B cell (primary cell): ENCODE results near the gene UBAC2. TPM values are rescaled to one million over a fixed set of nuclear protein-coding genes. Genes with fewer than 3 reads are reported as not detected.

ENCODE experiments used
- ATAC-seq: fragments of 200-7000 bp; cut with Tn5 transposase; one replicate; pipeline ENCODE4 v1.10.0; 2021; ENCODE audit warnings: low read depth, mild to moderate bottlenecking, moderate number of reproducible peaks, moderate library complexity
- CTCF ChIA-PET: fragments of 350-600 bp; sonication (Branson Sonifier 250); formaldehyde crosslinking; loops from one replicate; lab custom pipeline; 2021; ENCODE audit warnings: antibody characterized with exemption, inconsistent platforms; lab: Charles Lee
- POLR2A ChIA-PET: fragments of 350-600 bp; sonication (Branson Sonifier 250); formaldehyde crosslinking; loops from one replicate; lab custom pipeline; 2021; ENCODE audit warnings: antibody characterized with exemption; lab: Charles Lee
- DNase-seq: peaks from one replicate; pipeline ENCODE4 v3.0.0; 2013
- H2AFZ ChIP-seq: 2 replicates; pipeline ENCODE4 v1.6.1; 2012; ENCODE audit warnings: mild to moderate bottlenecking, low read depth, low read length; ENCODE audit not compliant: insufficient read depth, poor library complexity, severe bottlenecking
- H3K27ac ChIP-seq, 2 donors: 1 replicate in 1 of 2; 2 replicates in 1 of 2; pipeline ENCODE4 v1.5.1; 2012 to 2013; ENCODE audit warnings: low read length in 2 of 2, mild to moderate bottlenecking in 2 of 2, moderate library complexity in 1 of 2
- H3K27me3 ChIP-seq, 4 experiments: fragments of 200-600 bp in 1 of 4; sonication (generic) in 1 of 4; replicated peaks in 1 of 4; 1 replicate in 2 of 4; 2 replicates in 2 of 4; pipeline versions ENCODE4 v1.6.1 to v1.7.0; 2013 to 2016; ENCODE audit warnings: low read length in 3 of 4, mild to moderate bottlenecking in 2 of 4, mixed read lengths in 1 of 4, moderate library complexity in 1 of 4; ENCODE audit not compliant: insufficient read depth in 4 of 4, control insufficient read depth in 3 of 4; ENCODE audit errors: control extremely low read depth in 1 of 4
- H3K36me3 ChIP-seq, 2 experiments: replicated peaks in 1 of 2; 1 replicate in 1 of 2; 2 replicates in 1 of 2; pipeline versions ENCODE4 v1.6.1 to v1.7.1; 2013; ENCODE audit warnings: low read length in 1 of 2; ENCODE audit not compliant: insufficient read depth in 2 of 2, control insufficient read depth in 1 of 2; ENCODE audit errors: control extremely low read depth in 1 of 2, extremely low read depth in 1 of 2
- H3K4me1 ChIP-seq, 2 donors: fragments of 200-600 bp in 1 of 2; sonication (generic) in 1 of 2; 1 replicate in 1 of 2; 2 replicates in 1 of 2; pipeline versions ENCODE4 v1.5.1 to v1.6.1; 2013 to 2017; ENCODE audit warnings: low read length in 2 of 2; ENCODE audit not compliant: control insufficient read depth in 2 of 2, insufficient read depth in 2 of 2
- H3K4me2 ChIP-seq: replicated peaks from 2 replicates; pipeline ENCODE3; 2012; ENCODE audit warnings: mild to moderate bottlenecking, low read depth, low read length; ENCODE audit not compliant: poor library complexity, severe bottlenecking
- H3K4me3 ChIP-seq, 5 experiments: fragments of 200-600 bp in 1 of 5; sonication (generic) in 1 of 5; 1 replicate in 3 of 5; 2 replicates in 2 of 5; pipeline versions ENCODE4 v1.5.1 to v1.7.0; 2011 to 2016; ENCODE audit warnings: low read length in 4 of 5, mild to moderate bottlenecking in 4 of 5, low read depth in 2 of 5, control low read depth in 1 of 5, moderate library complexity in 1 of 5; ENCODE audit not compliant: insufficient read depth in 1 of 5; ENCODE audit errors: control extremely low read depth in 1 of 5, extremely low read depth in 1 of 5
- H3K79me2 ChIP-seq: fragments of 200-600 bp; sonication (generic); one replicate; pipeline ENCODE4 v1.6.0; 2016; ENCODE audit warnings: low read length; ENCODE audit not compliant: control insufficient read depth, insufficient read depth
- H3K9ac ChIP-seq: fragments of 200-600 bp; sonication (generic); 2 replicates; pipeline ENCODE4 v1.6.1; 2017; ENCODE audit warnings: mild to moderate bottlenecking, low read length, moderate library complexity
- H3K9me3 ChIP-seq, 3 donors: one replicate each; pipeline versions ENCODE4 v1.6.1 to v1.7.1; 2013; ENCODE audit warnings: low read length in 2 of 3; ENCODE audit not compliant: control insufficient read depth in 2 of 3, insufficient read depth in 1 of 3; ENCODE audit errors: control extremely low read depth in 1 of 3
- H4K20me1 ChIP-seq: 2 replicates; pipeline ENCODE4 v1.6.0; 2012; ENCODE audit warnings: mild to moderate bottlenecking, low read length; ENCODE audit not compliant: insufficient read depth, control insufficient read depth, poor library complexity, severe bottlenecking
- H3K27ac Mint-ChIP-seq: one replicate; pipeline ENCODE4 v1.8.0; 2021; ENCODE audit warnings: mixed read lengths
- H3K27me3 Mint-ChIP-seq: one replicate; pipeline ENCODE4 v1.8.0; 2021; ENCODE audit warnings: mixed read lengths
- H3K4me1 Mint-ChIP-seq: one replicate; pipeline ENCODE4 v1.8.0; 2021; ENCODE audit warnings: mixed read lengths
- H3K4me3 Mint-ChIP-seq: one replicate; pipeline ENCODE4 v1.8.0; 2021; ENCODE audit warnings: mixed read lengths
- H3K9me3 Mint-ChIP-seq: one replicate; pipeline ENCODE4 v1.8.0; 2022; ENCODE audit warnings: mixed read lengths; ENCODE audit not compliant: insufficient read depth
- EZH2 ChIP-seq: IDR thresholded peaks from 2 replicates; pipeline ENCODE4 v1.6.1; 2012; ENCODE audit warnings: borderline replicate concordance, low read depth, mild to moderate bottlenecking, moderate library complexity, low read length; ENCODE audit not compliant: insufficient read depth, poor library complexity, severe bottlenecking
- WGBS: methylation state at CpG from one replicate; pipeline ENCODE4 v1.1.5; 2013; ENCODE audit warnings: missing lambda C conversion rate; ENCODE audit not compliant: insufficient coverage; 5-methylcytosine and 5-hydroxymethylcytosine counted together
- intact Hi-C: fragments of 100-400 bp; cut with micrococcal nuclease; formaldehyde crosslinking; loops from one replicate; pipeline ENCODE4 v1.10.0; 2022
- polyA plus RNA-seq: library from polyadenylated mRNA; depleted of rRNA; stranded (reverse); fragments of >200 nt; gene quantifications from 2 replicates; pipeline ENCODE4 v1.2.3, GENCODE V29; 2012
- total RNA-seq, 2 donors: library from RNA; stranded (reverse); fragments of 120-200 nt in 1 of 2; gene quantifications; 1 replicate in 1 of 2; 2 replicates in 1 of 2; pipeline versions ENCODE4 v1.2.3 to v1.2.4, GENCODE V29; 2013 to 2022
- TF ChIP-seq, protein P1 (sequence below): fragments of 200-600 bp; IDR thresholded peaks from one replicate; pipeline ENCODE4 v1.8.0; 2022; ENCODE audit warnings: antibody characterized with exemption, mild to moderate bottlenecking

Gene UBAC2
- total and polyA plus RNA-seq, 2 donors (not counting 1 experiment from before 2014, with no cell fraction given), result 56.3 to 60.8 TPM

GRCh38 chr13:99308471-99309087 is 107.9 kb downstream of the UBAC2 start:
- POLR2A ChIA-PET, result interaction anchor here (1.0 to 1.9 kb wide), 2 partner anchors 67 to 79 kb away, joined by 3 to 6 read pairs; no protein-coding TSS in a partner anchor
- Histone ChIP-seq H2AFZ (no peak overlapping the region), H3K27me3 (no peaks in the 10 kb centered on the region), H3K9ac (no peak overlapping the region), H3K79me2 (peaks cover 96% of the 10 kb centered on the region), H3K4me1 (peaks cover 41 to 52% of the 10 kb centered on the region in 2 donors), H3K27ac (peak overlapping the region in 1 of 2 donors; percentile 87), H3K4me3 (no peak overlapping the region), H4K20me1 (no peaks in the 10 kb centered on the region), H3K36me3 (peaks cover 1 to 21% of the 10 kb centered on the region in 2 experiments), H3K9me3 (no peaks in the 10 kb centered on the region), H3K4me2 (no peak overlapping the region)
- H3K27me3 Mint-ChIP-seq, result no peaks in the 10 kb centered on the region
- peaks cover 66% of the 10 kb centered on the region for H3K4me1 Mint-ChIP-seq
- WGBS, result no CpG with 5 or more reads among the region's 3 CpGs
- CTCF ChIA-PET, result interaction anchor here (0.7 to 13.9 kb wide), 12 partner anchors 10 to 133 kb away, joined by 3 to 206 read pairs (median 4); no protein-coding TSS in a partner anchor
- intact Hi-C loops, result loop anchor here (10.0 kb wide), 1 partner anchor 126 kb away; no protein-coding TSS in a partner anchor
- no peak for TF ChIP-seq EZH2
- TF ChIP-seq, protein P1, sequence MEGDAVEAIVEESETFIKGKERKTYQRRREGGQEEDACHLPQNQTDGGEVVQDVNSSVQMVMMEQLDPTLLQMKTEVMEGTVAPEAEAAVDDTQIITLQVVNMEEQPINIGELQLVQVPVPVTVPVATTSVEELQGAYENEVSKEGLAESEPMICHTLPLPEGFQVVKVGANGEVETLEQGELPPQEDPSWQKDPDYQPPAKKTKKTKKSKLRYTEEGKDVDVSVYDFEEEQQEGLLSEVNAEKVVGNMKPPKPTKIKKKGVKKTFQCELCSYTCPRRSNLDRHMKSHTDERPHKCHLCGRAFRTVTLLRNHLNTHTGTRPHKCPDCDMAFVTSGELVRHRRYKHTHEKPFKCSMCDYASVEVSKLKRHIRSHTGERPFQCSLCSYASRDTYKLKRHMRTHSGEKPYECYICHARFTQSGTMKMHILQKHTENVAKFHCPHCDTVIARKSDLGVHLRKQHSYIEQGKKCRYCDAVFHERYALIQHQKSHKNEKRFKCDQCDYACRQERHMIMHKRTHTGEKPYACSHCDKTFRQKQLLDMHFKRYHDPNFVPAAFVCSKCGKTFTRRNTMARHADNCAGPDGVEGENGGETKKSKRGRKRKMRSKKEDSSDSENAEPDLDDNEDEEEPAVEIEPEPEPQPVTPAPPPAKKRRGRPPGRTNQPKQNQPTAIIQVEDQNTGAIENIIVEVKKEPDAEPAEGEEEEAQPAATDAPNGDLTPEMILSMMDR, result no peak
- DNase-seq, result no peak
- H3K27ac Mint-ChIP-seq, result peak overlapping the region; percentile 95
- no peaks in the 10 kb centered on the region for H3K9me3 Mint-ChIP-seq
- H3K4me3 Mint-ChIP-seq, result peak overlapping the region; percentile 99
- no peak for ATAC-seq

DNA sequence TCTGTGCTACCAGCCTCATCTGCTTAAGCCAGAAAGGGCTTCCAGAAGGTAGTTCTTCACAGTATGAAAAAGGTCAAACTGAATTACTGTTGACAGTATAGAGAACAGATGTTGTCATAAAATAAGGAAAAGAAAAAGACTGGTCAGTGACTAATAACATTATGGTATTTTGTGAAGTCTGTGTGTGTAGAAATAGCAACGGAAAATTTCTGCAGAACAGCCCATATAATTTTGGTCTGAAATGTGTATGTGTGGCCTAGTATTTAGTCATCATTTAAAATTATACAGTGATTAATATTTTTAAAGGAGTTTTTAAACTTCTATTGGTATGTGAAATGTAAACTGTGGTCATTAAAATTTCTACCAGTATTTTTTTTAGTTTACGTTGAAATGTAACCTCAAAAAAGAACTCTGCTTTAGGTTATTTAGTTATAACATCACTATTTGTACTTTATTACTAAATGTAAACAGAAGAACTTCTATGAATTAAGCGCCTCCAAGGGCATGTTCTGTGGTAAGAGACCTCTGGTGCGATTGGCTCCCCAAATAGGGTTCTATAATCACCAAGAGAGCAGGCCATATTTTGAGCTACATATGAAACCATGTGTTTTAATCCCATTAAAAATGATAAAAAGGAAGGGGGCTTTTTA is 109.9 kb downstream of the UBAC2 start:
- DNase-seq, result no peak
- no peaks in the 10 kb centered on the region for H3K9me3 ChIP-seq
- no peak overlapping the region for H2AFZ ChIP-seq
- H3K27me3 Mint-ChIP-seq, result no peaks in the 10 kb centered on the region
- no CpG with 5 or more reads among the region's 4 CpGs for WGBS
- intact Hi-C loops, result no loop called here
- no peak for ATAC-seq
- H3K4me2 ChIP-seq, result peak overlapping the region; percentile 9
- H3K79me2 ChIP-seq, result peaks cover 85% of the 10 kb centered on the region
- no peaks in the 10 kb centered on the region for H3K9me3 Mint-ChIP-seq
- H3K4me3 ChIP-seq, result no peak overlapping the region
- no peak overlapping the region for H3K27ac ChIP-seq
- H3K27me3 ChIP-seq, result no peaks in the 10 kb centered on the region
- TF ChIP-seq, protein P1, result no peak
- TF ChIP-seq EZH2, result no peak
- ChIA-PET POLR2A (no interaction called here), CTCF (interaction anchor here (0.8 to 1.1 kb wide), 2 partner anchors 11 to 41 kb away, joined by 3 read pairs; no protein-coding TSS in a partner anchor)
- H3K4me1 ChIP-seq, result peaks cover 24 to 35% of the 10 kb centered on the region in 2 donors
- peak overlapping the region; percentile 14 for H3K4me3 Mint-ChIP-seq
- H3K27ac Mint-ChIP-seq, result peak overlapping the region; percentile 74
- no peak overlapping the region for H3K9ac ChIP-seq
- no peaks in the 10 kb centered on the region for H4K20me1 ChIP-seq
- H3K36me3 ChIP-seq, result peaks cover 1 to 20% of the 10 kb centered on the region in 2 experiments
- H3K4me1 Mint-ChIP-seq, result peaks cover 55% of the 10 kb centered on the region
